OCI-LY1 (cell line): Measurements from ENCODE around the gene ABLIM2.
A peak's percentile ranks its signal among the peaks of the same experiment; 100 is the strongest.

Experiments
- H2AFZ ChIP-seq: fragments of 200-600 bp; sonication (generic), shearing (Covaris generic); 2 replicates; pipeline ENCODE4 v1.6.0; 2014; ENCODE audit warnings: antibody characterized with exemption, mild to moderate bottlenecking, low read length
- H3F3A ChIP-seq: fragments of 200-600 bp; sonication (generic), shearing (Covaris generic); 2 replicates; pipeline ENCODE4 v1.6.0; 2014; ENCODE audit warnings: mild to moderate bottlenecking, antibody characterized with exemption, low read length, moderate library complexity; ENCODE audit not compliant: insufficient read depth
- H3K27ac ChIP-seq: fragments of 200-600 bp; sonication (generic); 2 replicates; pipeline ENCODE4 v1.5.1; 2014; ENCODE audit warnings: low read length, mixed run types, mild to moderate bottlenecking, low read depth; ENCODE audit not compliant: poor library complexity, severe bottlenecking
- H3K27me3 ChIP-seq: fragments of 200-600 bp; sonication (generic); 2 replicates; pipeline ENCODE4 v1.6.0; 2014; ENCODE audit warnings: antibody characterized with exemption, mild to moderate bottlenecking, low read length, moderate library complexity; ENCODE audit not compliant: insufficient read depth
- H3K36me3 ChIP-seq: fragments of 200-600 bp; sonication (generic); 2 replicates; pipeline ENCODE4 v1.6.1; 2014; ENCODE audit warnings: mild to moderate bottlenecking, antibody characterized with exemption, low read length, moderate library complexity, mixed read lengths; ENCODE audit not compliant: insufficient read depth
- H3K4me1 ChIP-seq: fragments of 200-600 bp; sonication (generic); 2 replicates; pipeline ENCODE4 v1.5.1; 2014; ENCODE audit warnings: mild to moderate bottlenecking, low read length, moderate library complexity; ENCODE audit not compliant: insufficient read depth, severe bottlenecking
- H3K4me2 ChIP-seq: fragments of 200-600 bp; sonication (generic), shearing (Covaris generic); 2 replicates; pipeline ENCODE4 v1.6.1; 2014; ENCODE audit warnings: low read length
- H3K4me3 ChIP-seq: fragments of 200-600 bp; sonication (generic); 2 replicates; pipeline ENCODE4 v1.5.1; 2014; ENCODE audit warnings: low read length, low read depth, mild to moderate bottlenecking, mixed read lengths; ENCODE audit not compliant: poor library complexity, severe bottlenecking
- H3K79me2 ChIP-seq: fragments of 200-600 bp; shearing (Covaris generic); 2 replicates; pipeline ENCODE4 v1.6.1; 2016; ENCODE audit warnings: mixed run types, low read length, mixed read lengths; ENCODE audit not compliant: insufficient read depth
- H3K9ac ChIP-seq: fragments of 200-600 bp; sonication (generic), shearing (Covaris generic); 2 replicates; pipeline ENCODE4 v1.6.1; 2014; ENCODE audit warnings: mild to moderate bottlenecking, low read length, mixed read lengths
- H3K9me2 ChIP-seq: fragments of 200-600 bp; sonication (generic), shearing (Covaris generic); 2 replicates; pipeline ENCODE4 v1.6.1; 2014; ENCODE audit warnings: low read depth, mild to moderate bottlenecking, low read length, mixed read lengths
- H3K9me3 ChIP-seq: fragments of 200-600 bp; shearing (Covaris generic); 2 replicates; pipeline ENCODE4 v1.6.1; 2014; ENCODE audit warnings: low read length, mixed read lengths
- H4K20me1 ChIP-seq: fragments of 200-600 bp; sonication (generic), shearing (Covaris generic); 2 replicates; pipeline ENCODE4 v1.6.0; 2016; ENCODE audit warnings: mild to moderate bottlenecking, low read length; ENCODE audit not compliant: insufficient read depth
- CTCF ChIP-seq: fragments of 200-600 bp; sonication (generic), shearing (Covaris generic); IDR thresholded peaks from 2 replicates; pipeline ENCODE4 v1.5.1; 2017; ENCODE audit warnings: mild to moderate bottlenecking, antibody characterized with exemption, low read length, moderate library complexity, mixed read lengths
- EZH2 ChIP-seq: fragments of 200-600 bp; sonication (generic), shearing (Covaris generic); IDR thresholded peaks from 2 replicates; pipeline ENCODE4 v1.8.0; 2017; ENCODE audit warnings: borderline replicate concordance, mixed run types, mild to moderate bottlenecking, antibody characterized with exemption, low read length, moderate library complexity, mixed read lengths

The ABLIM2 gene

DNA sequence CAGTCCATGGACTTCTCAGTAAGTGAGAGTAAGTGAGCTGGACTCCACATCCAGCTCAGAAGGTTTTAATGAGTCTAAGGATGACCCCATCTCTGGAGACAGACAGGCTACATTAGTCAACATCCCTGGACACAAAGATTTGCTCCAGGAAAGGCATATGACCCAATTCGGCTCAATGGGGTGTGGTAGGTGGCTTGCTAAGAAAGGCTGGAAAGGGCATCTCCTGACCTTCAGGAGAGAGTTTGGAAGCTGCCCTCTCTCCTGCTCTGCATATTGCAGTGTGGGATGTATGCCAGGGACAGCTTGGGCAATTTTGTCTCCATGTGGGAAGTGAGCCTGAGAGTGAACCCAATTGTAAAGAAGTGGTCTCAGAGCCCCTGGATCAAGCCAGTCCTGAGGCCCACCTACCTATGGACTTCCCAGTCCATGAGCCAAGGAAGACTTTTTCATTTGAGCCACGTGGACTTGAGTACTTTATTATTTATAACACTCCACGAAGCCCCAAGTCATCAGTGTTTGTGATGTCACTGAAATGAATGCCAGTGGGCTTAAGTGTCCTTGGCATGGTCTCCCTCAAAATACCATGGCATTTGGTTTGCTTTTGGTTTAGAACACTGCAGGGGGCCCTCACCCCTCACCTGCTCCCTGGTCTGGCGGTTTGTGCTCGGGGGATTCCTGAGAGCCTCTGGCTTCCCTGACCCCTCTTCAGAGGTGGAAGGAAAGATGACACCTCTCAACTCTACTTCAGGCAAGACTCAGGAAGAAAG is 10.4 kb upstream of the ABLIM2 start:
- H3F3A ChIP-seq = no peaks in the 10 kb centered on the region

GRCh38 chr4:8168232-8168631 is 9.6 kb upstream of the ABLIM2 start:
- Histone ChIP-seq H3K9me2 (no peaks in the 10 kb centered on the region), H3K4me2 (no peak overlapping the region), H2AFZ (no peak overlapping the region), H4K20me1 (no peaks in the 10 kb centered on the region), H3K9me3 (no peaks in the 10 kb centered on the region), H3K4me3 (no peak overlapping the region), H3K36me3 (no peaks in the 10 kb centered on the region), H3K27me3 (peaks cover 3% of the 10 kb centered on the region; the same call in 1 of the 2 replicates), H3K4me1 (peaks cover 26% of the 10 kb centered on the region), H3K79me2 (no peaks in the 10 kb centered on the region), H3K9ac (no peak overlapping the region), H3K27ac (no peak overlapping the region), H3F3A (no peaks in the 10 kb centered on the region)
- TF ChIP-seq EZH2 (no peak), CTCF (peak; percentile 33; the same call in 1 of the 2 replicates)

More for the DNA sequence above, 10.4 kb upstream of the ABLIM2 start:
- Histone ChIP-seq H3K4me1 (peaks cover 18% of the 10 kb centered on the region), H3K36me3 (no peaks in the 10 kb centered on the region), H3K9me2 (no peaks in the 10 kb centered on the region), H3K27me3 (peaks cover 3% of the 10 kb centered on the region; the same call in 1 of the 2 replicates), H3K4me2 (no peak overlapping the region), H3K4me3 (no peak overlapping the region), H2AFZ (no peak overlapping the region), H3K9ac (no peak overlapping the region), H3K79me2 (no peaks in the 10 kb centered on the region), H4K20me1 (no peaks in the 10 kb centered on the region), H3K27ac (no peak overlapping the region), H3K9me3 (no peaks in the 10 kb centered on the region)
- TF ChIP-seq EZH2 = no peak

GRCh38 chr4:8167815-8168214 is 9.2 kb upstream of the ABLIM2 start:
- Histone ChIP-seq H4K20me1 (no peaks in the 10 kb centered on the region), H3K27ac (no peak overlapping the region), H3K4me3 (no peak overlapping the region), H3K9ac (no peak overlapping the region), H2AFZ (no peak overlapping the region), H3F3A (no peaks in the 10 kb centered on the region), H3K4me1 (peaks cover 30% of the 10 kb centered on the region), H3K4me2 (no peak overlapping the region), H3K9me2 (no peaks in the 10 kb centered on the region), H3K79me2 (no peaks in the 10 kb centered on the region), H3K27me3 (peaks cover 3% of the 10 kb centered on the region; the same call in 1 of the 2 replicates), H3K36me3 (no peaks in the 10 kb centered on the region), H3K9me3 (no peaks in the 10 kb centered on the region)
- TF ChIP-seq EZH2 (no peak), CTCF (no peak)
